ENCODE data around the gene PTPRE.

PTPRE gene

GRCh38 chr10:128050121-128050516 is 143.2 kb downstream of the PTPRE start:
- no peak for ATAC-seq
- TF ChIP-seq, protein P1, sequence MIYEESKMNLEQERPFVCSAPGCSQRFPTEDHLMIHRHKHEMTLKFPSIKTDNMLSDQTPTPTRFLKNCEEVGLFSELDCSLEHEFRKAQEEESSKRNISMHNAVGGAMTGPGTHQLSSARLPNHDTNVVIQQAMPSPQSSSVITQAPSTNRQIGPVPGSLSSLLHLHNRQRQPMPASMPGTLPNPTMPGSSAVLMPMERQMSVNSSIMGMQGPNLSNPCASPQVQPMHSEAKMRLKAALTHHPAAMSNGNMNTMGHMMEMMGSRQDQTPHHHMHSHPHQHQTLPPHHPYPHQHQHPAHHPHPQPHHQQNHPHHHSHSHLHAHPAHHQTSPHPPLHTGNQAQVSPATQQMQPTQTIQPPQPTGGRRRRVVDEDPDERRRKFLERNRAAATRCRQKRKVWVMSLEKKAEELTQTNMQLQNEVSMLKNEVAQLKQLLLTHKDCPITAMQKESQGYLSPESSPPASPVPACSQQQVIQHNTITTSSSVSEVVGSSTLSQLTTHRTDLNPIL (CRISPR knock-in tag; IDR thresholded peaks at IDR 0.05; ENCODE audit: low read depth) = no peak
- TF ChIP-seq ZC3H10 (CRISPR knock-in tag; IDR thresholded peaks at IDR 0.05) (no peak), PATZ1 (CRISPR knock-in tag; IDR thresholded peaks at IDR 0.05; ENCODE audit: borderline replicate concordance) (no peak), BACH2 (CRISPR knock-in tag; IDR thresholded peaks at IDR 0.05; ENCODE audit: borderline replicate concordance) (no peak), ARNTL (CRISPR knock-in tag; IDR thresholded peaks at IDR 0.05; ENCODE audit: borderline replicate concordance, low read depth) (no peak), RARB (CRISPR knock-in tag; IDR thresholded peaks at IDR 0.05) (no peak), SNAI2 (CRISPR knock-in tag; IDR thresholded peaks at IDR 0.05) (no peak), ESRRG (CRISPR knock-in tag; IDR thresholded peaks at IDR 0.05) (no peak), ZNF565 (CRISPR knock-in tag; conservative IDR thresholded peaks at IDR 0.05; ENCODE audit: low read depth) (no peak), TCF4 (CRISPR knock-in tag; IDR thresholded peaks at IDR 0.05; ENCODE audit: borderline replicate concordance) (no peak), PPARA (CRISPR knock-in tag; IDR thresholded peaks at IDR 0.05; ENCODE audit: borderline replicate concordance) (no peak), ZFP3 (CRISPR knock-in tag; IDR thresholded peaks at IDR 0.05) (no peak), GLIS3 (CRISPR knock-in tag; IDR thresholded peaks at IDR 0.05) (no peak), OSR1 (CRISPR knock-in tag; IDR thresholded peaks at IDR 0.05) (no peak), ZNF70 (CRISPR knock-in tag; IDR thresholded peaks at IDR 0.05) (no peak), ZNF8 (CRISPR knock-in tag; IDR thresholded peaks at IDR 0.05) (no peak), ISL1 (CRISPR knock-in tag; IDR thresholded peaks at IDR 0.05) (no peak)
- TF ChIP-seq, protein P2, sequence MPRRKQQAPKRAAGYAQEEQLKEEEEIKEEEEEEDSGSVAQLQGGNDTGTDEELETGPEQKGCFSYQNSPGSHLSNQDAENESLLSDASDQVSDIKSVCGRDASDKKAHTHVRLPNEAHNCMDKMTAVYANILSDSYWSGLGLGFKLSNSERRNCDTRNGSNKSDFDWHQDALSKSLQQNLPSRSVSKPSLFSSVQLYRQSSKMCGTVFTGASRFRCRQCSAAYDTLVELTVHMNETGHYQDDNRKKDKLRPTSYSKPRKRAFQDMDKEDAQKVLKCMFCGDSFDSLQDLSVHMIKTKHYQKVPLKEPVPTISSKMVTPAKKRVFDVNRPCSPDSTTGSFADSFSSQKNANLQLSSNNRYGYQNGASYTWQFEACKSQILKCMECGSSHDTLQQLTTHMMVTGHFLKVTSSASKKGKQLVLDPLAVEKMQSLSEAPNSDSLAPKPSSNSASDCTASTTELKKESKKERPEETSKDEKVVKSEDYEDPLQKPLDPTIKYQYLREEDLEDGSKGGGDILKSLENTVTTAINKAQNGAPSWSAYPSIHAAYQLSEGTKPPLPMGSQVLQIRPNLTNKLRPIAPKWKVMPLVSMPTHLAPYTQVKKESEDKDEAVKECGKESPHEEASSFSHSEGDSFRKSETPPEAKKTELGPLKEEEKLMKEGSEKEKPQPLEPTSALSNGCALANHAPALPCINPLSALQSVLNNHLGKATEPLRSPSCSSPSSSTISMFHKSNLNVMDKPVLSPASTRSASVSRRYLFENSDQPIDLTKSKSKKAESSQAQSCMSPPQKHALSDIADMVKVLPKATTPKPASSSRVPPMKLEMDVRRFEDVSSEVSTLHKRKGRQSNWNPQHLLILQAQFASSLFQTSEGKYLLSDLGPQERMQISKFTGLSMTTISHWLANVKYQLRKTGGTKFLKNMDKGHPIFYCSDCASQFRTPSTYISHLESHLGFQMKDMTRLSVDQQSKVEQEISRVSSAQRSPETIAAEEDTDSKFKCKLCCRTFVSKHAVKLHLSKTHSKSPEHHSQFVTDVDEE (CRISPR knock-in tag; IDR thresholded peaks at IDR 0.05) = no peak

DNA sequence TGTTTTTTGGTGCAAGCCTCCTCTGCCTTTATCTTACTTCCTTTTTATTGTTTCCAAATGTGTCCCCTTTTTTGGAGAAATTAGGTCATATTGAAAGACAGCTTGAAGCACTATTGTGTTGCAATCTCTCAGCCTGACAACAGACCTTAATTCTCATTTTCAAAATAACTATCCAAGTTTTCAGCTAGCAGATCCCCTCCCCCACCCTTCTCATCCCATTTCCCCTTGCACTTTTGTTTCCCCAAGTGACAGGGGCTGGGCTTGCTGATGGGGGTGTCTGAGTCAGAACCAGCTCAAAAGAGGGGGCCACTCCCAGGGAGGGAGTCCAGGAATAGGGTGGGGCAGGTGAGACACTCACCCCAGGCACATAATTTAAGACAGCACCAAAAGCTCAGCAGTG is 144.0 kb downstream of the PTPRE start:
- ATAC-seq = no peak
- TF ChIP-seq ZNF70 (CRISPR knock-in tag; IDR thresholded peaks at IDR 0.05) (no peak), ZFP3 (CRISPR knock-in tag; IDR thresholded peaks at IDR 0.05) (no peak), RARB (CRISPR knock-in tag; IDR thresholded peaks at IDR 0.05) (no peak), GLIS3 (CRISPR knock-in tag; IDR thresholded peaks at IDR 0.05) (no peak), OSR1 (CRISPR knock-in tag; IDR thresholded peaks at IDR 0.05) (no peak), ESRRG (CRISPR knock-in tag; IDR thresholded peaks at IDR 0.05) (no peak), POU6F1 (CRISPR knock-in tag; IDR thresholded peaks at IDR 0.05; ENCODE audit: borderline replicate concordance, low read depth) (no peak), ZNF565 (CRISPR knock-in tag; conservative IDR thresholded peaks at IDR 0.05; ENCODE audit: low read depth) (no peak), CSDC2 (CRISPR knock-in tag; IDR thresholded peaks at IDR 0.05) (no peak), PATZ1 (CRISPR knock-in tag; IDR thresholded peaks at IDR 0.05; ENCODE audit: borderline replicate concordance) (no peak), SNAI2 (CRISPR knock-in tag; IDR thresholded peaks at IDR 0.05) (no peak), ZNF8 (CRISPR knock-in tag; IDR thresholded peaks at IDR 0.05) (no peak), PPARA (CRISPR knock-in tag; IDR thresholded peaks at IDR 0.05; ENCODE audit: borderline replicate concordance) (no peak), TOX (CRISPR knock-in tag; IDR thresholded peaks at IDR 0.05; ENCODE audit: borderline replicate concordance) (no peak), TCF4 (CRISPR knock-in tag; IDR thresholded peaks at IDR 0.05; ENCODE audit: borderline replicate concordance) (no peak), BACH2 (CRISPR knock-in tag; IDR thresholded peaks at IDR 0.05; ENCODE audit: borderline replicate concordance) (no peak), ZC3H10 (CRISPR knock-in tag; IDR thresholded peaks at IDR 0.05) (no peak), ARNTL (CRISPR knock-in tag; IDR thresholded peaks at IDR 0.05; ENCODE audit: borderline replicate concordance, low read depth) (no peak)
- TF ChIP-seq, protein P3, sequence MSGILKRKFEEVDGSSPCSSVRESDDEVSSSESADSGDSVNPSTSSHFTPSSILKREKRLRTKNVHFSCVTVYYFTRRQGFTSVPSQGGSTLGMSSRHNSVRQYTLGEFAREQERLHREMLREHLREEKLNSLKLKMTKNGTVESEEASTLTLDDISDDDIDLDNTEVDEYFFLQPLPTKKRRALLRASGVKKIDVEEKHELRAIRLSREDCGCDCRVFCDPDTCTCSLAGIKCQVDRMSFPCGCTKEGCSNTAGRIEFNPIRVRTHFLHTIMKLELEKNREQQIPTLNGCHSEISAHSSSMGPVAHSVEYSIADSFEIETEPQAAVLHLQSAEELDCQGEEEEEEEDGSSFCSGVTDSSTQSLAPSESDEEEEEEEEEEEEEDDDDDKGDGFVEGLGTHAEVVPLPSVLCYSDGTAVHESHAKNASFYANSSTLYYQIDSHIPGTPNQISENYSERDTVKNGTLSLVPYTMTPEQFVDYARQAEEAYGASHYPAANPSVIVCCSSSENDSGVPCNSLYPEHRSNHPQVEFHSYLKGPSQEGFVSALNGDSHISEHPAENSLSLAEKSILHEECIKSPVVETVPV (CRISPR knock-in tag; IDR thresholded peaks at IDR 0.05) = no peak
- TF ChIP-seq, protein P1 (CRISPR knock-in tag; IDR thresholded peaks at IDR 0.05; ENCODE audit: low read depth) = no peak

All from SK-N-SH treated with all-trans-retinoic acid at 6 μM for 48 hours (cell line).